ENCODE results near the gene ATP8B4.
"Not testable (repeated sequence)": the region's sequence is repeated elsewhere in the genome, so short reads cannot be mapped to it uniquely, and the experiment has no call there.

Gene ATP8B4

DNA sequence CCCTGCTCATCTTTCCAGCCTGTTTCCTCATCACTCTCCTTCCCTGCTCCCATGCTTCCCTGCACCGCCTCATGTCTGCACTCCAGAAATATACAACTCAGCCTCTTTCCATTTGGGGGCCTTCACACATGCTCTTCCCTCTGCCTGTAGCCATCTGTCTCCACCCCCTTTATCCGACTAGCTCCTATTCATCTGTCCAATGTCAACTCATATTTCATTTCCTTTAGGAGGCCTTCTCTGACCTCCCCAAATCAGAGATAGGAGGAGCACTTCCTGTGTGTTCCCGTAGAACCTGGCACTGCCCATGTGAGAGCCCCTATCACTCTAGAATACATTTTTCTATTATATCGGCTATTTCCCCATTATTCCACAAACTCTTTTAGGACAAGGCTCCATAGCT is 10.6 kb downstream of the ATP8B4 start:
- DNase-seq, result no peak

DNA sequence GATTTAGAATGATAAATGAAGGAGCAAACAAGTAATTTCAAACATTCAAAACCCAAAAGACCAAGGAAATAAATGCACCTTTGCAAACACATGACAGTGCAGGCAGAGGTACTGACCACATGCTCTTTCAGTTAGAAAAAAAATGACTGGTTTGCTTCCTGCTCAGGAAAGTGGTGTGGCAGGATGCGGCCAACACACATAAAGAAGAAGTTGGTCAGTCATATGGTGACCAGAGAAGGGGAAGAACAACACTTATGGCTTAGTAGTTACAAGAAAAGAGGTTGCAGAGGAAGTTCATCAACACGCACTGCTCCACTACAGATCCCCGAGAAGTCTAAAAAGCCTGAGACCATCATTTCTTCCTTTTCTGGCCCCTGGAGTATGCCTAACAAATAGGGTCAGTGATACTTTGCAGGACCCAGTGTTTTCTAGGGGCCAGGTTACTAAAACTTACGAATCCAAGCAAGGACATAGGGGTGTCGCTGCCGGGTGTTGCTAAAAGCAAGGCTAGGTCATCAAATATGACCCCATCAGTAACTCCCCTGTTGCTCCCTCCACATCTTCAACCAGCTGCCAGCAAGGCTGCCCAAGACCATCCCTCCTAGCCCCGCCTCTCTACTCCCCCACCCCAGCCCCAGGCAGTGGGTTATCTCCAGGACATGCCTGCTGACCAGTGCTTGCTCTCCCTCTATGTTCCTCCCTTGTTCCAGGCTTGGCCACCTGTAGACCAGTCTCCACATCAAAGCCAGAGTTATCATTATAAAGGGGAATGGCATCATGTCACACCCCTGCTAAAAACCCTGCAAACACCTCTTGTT is 11.2 kb downstream of the ATP8B4 start:
- DNase-seq, result peak; percentile 11

DNA sequence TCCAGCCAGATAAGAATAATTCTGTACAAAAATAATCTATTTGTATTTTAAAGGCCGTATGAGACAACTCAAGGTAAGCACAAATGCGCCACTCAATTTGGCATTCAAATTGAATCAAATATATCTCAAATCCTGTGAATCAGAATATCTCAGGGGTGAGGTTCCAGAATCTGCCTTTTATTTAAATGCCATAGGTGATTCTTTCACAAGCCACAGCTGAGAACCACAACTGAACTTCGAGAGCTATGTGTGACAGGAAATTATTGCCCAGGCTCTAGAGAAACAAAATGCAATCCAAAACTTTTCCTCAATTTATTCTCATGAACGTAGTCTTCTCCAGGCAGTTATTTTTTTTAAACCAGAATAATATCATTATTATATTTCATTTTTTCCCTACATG is 11.9 kb downstream of the ATP8B4 start:
- no peak for DNase-seq

DNA sequence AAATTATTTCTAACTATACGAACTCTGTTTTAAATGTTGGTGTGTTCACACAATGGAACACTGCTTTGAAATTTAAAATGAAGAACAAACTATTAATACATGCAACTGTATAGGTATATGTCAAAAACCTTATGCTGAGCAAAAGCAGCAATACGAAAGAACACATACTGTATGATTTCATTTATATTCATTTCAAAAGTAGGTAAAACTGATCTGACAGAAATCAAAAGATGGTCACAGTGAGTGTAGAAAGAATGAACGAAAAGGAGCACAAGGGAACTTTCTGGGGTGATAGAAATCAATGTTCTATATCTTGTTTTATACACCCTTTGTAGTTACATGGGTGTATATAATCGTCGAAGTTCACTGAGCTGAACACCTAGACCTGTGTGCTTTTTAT is 12.6 kb downstream of the ATP8B4 start:
- DNase-seq, result no peak

DNA sequence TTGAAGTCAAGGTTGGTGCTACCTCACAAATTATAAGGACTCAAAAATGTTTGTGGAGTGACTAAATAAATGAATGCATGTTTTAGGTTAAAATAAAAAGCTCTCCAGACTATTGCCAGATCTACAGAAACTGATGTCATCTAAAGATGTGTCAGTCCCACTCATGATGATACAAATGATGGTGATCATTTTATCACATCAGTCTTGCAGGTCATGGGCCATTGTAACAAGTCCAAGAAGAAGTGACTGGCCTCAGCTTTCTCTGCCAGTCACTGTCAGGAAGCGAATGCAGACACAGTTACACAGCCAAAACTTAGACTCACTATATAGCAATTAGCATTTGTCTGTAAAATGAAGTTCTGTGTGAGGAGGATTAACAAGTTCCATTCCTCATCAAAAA is 18.5 kb downstream of the ATP8B4 start:
- DNase-seq, result no peak

DNA sequence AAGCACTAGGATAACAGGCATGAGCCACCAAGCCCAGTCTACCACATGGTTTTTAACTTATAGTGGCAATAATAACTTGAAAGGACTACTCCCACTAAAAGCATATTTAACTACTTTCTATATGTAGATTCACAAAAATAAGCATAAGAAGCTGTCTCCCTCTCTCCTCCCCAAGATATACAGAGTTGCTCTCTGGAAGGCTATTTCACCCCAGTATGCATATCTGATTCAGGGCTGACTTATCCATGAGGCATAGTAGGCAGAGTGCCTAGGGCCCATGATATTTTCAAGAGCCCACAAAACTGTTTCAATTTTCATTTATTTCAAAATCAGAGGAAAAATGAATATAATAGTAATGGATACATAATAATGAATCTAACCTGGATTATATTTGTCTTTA is 20.5 kb downstream of the ATP8B4 start:
- no peak for DNase-seq

DNA sequence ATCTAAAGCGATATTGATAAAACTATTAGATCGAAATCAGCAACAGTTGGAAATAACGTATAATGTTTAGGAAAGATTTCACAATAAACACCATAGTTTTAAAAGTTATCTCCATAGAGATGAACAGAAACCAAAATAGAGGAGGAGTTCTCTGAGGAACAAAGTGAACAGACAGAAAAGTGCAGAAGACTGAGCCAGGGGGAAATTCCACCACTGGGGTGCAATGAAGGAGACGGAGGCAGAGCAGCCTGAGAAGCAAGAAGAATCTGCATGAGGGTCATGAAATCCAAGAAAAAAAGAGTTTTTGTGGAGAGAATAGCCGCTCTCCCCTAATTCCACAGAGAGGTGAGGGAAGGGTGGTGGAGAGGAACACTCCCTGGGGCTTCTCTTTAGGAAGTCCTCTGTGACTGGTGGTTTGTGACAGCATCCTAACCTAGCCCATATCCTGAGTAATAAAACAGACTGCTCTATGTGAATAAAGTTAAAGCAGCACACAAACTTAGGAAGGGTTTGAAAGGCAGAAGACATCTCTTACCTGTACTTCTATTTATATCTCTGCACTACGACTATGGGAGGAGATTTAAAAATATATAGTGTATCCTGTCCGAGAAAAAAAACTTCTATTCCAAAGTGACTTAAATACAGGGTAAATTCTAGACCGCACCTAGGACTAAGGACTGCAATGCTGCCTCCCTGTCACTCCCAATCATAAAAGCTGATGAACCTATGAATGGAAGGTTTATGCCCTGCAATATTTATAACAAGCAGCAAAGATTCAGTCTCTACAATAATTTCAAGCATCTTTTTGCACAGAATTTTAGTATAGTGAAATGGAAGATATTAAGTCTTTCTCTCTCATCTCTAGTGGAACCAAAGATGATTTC is 22.9 kb downstream of the ATP8B4 start:
- DNase-seq, result no peak

DNA sequence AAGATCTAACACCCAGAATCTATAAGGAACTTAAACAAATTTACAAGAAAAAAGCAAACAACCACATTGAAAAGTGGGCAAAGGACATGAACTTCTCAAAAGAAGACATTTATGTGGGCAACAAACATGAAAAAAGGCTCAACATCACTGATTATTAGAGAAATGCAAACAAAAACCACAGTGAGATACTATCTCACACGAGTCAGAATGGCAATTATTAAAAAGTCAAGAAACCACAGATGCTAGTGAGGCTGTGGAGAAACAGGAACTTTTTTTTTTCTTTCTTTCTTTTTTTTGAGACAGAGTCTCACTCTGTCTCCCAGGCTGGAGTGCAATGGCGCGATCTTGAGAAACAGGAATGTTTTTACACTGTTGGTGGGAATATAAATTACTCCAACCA is 29.6 kb downstream of the ATP8B4 start:
- not testable (repeated sequence) for DNase-seq

DNA sequence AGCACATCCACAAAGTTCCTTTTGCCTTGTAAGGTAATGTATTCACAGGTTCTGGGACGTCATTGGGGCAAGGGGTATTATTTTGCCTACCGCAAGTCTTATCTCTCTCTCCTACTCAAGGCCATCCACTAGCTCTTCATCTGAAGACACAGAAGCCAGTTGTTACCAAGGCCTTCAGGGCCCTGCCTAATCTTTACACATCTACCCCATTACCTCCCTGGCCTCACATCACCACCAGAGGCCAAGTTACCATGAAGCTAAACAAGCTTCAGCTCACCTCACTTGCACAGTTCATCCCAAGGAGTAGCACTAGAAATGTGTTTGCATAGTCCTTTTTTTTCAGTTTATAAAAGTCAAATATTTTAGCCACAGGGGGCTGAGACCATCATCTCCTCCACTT is 34.1 kb downstream of the ATP8B4 start:
- DNase-seq, result no peak

DNA sequence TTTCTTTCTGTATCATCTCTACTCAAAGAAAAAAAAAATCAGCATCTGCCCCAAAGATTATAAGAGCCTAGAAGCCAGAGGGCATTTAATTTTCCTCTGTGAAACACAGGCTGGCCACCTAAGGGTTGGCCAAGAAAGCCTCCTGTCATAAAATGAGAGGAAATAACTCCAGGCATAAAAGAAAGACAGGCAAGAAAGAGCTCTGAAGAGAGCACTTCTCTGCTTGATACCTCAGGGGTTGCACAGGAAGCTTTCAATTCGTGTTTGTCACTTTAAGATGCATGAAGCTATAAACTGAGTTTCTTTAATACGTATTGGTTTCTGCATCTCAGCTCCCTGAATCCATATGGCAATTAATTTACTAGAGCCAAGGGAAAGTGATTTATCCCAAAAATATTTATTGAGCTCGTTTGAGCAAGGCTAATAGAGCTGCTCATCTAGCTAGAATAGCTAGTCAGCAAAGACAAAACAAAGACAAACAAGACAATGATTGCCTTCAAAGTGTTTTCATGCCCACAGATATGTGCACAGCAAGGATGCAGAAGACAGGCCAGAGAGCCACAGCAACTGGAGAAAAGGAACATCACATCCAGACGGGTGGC is 35.5 kb downstream of the ATP8B4 start:
- DNase-seq, result no peak

DNA sequence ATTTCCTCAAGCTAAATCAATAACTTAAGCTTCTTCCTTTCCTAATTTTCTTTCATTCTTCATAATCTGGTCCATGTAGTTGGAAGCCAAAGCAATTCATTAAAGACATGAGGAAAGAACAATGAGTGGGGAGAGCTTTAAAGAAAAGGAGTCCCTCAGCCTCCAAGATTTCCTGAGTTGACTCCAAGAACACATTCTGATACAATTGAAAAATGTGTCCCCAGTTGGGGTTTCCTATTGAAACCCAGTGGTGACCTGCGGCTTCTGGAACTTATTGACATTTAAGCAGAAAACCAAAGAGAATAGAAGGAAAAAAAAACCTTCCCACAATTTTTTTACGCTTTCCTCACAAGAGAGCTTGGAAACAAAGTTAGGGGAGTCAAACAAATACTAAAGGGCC is 37.0 kb downstream of the ATP8B4 start:
- no peak for DNase-seq

DNA sequence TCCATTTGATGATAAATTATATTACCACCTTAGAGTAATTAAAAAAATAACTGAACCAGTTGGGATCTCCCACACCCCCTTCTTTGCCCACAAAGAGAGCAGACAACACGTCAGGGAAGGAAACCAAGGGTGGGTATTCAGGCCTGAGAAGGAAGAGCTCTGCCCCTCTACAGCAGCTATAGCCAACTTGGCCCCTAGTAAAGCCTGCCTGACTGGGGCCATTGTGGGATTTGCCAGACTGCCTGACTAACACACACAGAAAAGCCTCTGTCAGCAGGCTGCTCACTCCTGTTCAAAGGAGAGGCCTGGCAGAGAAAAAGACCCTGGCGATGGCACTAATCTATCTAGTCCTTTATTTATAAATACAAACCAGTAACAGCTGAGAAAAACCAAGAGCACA is 41.4 kb downstream of the ATP8B4 start:
- DNase-seq, result no peak

DNA sequence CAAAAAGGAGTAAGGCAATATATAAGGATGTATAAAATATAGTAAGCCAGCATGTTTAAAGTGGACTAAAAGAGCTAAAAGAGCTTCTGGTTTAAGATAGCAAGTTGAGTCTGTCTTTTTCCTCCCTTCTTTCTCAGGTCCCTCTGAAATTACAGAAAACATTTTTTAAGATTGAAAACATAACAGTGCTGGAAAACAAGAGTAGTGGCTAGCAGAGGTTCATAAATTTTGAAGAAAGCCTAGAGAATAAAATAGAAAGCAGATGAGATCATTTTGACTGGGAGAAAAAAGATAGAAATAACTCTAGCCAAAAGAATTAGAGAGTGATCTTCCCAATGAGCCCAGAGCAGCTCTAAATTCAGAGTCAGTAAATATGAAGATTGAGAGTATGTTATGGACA is 41.9 kb downstream of the ATP8B4 start:
- no peak for DNase-seq

DNA sequence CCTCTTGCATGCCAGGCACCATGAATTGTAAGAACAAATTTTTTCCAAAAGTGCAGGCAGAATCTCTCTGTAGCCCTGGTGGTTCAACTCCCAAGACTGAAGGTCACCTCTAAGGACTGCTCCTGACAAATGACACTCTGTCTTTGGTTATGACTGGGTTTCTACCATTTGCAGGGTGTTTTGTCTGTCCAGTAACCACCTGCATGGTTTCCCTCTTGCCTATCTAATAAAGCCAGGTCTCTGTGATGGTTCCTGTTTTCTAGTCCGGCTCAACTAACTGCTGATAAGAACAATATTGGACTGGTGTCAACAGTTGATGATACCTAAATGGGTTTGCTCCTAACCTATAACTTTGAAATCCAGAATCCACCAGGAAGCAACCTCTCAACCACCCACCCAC is 43.7 kb downstream of the ATP8B4 start:
- DNase-seq, result no peak

DNA sequence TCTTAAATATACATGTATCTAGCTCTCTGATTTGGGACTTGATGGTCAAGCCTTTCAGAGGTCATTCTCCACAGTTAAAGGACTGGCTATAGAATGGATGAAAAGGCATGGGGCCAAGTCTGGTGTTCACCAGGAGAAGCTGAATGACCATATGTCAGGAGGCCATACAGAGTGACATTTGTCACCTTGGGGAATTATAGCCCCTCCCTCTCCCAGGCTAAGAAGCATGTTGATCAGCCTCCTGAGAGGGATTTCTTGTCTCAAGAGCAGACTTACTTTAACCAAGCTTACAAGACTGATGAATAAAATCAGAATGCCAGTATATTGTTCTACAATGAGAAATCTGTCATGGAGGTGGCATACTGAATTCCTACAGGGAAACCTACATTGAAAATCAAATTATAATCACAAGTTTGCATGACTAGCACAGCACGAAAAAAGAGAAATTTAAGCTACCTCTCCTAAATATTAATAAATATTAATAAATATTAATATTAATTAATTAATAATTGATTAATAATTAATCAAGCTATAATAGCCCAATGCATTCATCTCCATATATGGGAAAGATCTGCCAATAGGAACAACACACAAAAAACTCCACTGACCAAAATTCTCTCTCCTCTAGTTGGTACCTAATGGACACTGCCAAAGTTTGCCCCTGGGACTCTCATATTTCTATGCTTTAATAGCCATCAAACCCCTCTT is 47.3 kb downstream of the ATP8B4 start:
- no peak for DNase-seq

DNA sequence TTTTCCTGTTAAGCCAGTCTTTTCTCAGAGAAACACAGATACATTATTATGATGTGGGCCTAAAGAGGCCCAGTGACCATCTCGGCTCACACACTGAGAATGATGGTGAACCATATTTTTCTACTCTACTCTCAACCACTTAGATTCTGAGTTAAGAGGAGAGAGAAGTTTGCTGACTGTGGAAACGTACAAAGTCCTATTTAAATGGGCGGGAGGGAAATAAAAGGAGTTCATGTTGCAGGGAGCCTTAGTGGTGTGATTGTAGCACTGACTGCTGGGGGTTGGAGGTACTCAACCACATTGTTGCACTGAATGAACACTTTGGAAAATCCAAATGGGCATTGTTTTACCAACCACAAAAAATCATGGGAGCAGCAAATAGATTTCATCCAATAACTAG is 51.0 kb downstream of the ATP8B4 start:
- no peak for DNase-seq

DNA sequence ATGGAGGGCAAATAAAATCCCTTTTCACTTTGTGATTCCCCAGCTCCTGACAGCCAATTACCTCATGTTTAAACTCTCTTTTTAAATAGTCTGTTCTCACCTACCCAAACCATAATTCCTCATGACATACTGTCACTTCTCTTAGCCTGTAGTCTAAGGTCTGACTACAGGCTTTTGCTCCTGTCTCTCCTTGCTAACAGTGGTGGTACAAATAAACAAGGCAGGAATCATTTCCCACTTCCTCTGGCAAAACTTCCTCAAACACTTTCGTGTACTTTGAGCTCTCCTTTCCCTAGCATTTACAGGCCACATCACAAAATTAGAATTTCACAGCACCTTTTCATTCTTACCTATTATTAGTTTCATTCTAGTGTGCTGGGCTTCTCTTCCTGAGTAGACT is 51.8 kb downstream of the ATP8B4 start:
- no peak for DNase-seq

DNA sequence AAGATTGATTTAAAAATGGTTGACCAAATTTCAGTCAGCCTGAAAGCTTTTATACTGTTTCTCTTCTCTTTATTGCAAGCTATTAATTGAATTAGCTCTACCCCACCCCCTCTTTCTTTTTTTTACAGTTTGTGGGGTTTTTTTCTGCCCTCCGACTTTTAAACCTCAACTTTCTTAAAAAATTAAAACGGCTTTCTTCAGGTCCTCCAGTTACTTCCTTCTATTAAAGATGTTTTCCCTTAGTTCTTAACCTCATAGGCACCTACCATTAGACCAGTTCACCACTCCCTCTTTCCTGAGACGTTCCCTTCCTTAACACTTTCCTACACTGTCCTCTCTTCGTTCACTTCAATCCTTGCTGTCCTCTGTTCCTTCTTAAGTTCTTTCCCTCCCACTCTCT is 52.4 kb downstream of the ATP8B4 start:
- no peak for DNase-seq

DNA sequence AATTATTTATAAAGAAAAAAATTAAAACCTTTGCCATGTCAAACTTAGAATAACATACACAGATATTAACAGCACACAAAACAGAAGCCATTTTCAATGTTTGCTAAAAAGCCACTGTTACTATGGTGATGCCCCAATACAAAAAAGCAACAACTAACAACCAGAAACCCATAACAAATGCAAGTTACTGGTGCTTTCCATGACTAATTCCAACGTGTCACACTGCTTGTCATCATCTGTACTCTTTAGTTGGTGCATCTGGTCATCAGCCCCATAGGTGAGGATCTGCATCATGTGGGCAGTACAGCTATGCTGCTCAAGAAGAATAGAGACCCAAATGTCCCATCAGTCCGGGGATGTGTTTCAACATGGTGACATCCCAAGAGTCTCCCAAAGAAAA is 52.8 kb downstream of the ATP8B4 start:
- DNase-seq, result peak; percentile 15

DNA sequence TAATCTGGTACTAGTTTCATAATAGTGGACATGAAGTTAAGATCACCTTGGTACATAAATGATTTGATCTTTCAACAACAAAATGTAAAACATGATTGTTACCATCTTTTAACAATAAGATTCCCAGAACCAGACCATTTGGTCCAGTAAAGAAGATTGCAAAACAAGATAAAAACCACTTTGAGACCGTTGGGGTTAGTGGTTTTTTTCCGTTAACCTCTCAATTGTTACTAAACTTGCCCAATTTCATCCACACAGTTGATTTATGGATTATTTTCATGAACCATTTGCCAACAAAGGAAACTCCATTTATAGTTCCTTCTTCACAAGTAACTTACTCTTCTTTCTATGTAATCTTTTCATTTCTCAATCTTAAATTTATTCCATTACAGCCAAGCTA is 53.8 kb downstream of the ATP8B4 start:
- DNase-seq, result no peak

DNA sequence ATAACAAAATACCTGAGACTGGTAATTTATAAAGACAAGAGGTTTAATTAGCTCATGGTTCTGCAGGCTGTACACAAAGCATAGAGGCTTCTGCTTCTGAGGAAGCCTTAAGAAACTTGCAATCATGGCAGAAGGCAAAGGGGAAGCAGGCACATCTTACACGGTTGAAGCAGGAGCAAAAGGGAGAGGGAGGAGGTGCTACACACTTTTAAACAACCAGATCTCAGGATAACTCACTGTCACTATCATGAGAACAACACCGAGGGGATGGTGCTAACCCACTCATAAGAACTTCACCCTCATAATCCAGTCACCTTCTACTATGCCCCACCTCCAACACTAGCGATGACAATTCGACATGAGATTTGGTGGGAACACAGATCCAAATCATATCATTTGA is 54.4 kb downstream of the ATP8B4 start:
- no peak for DNase-seq

DNA sequence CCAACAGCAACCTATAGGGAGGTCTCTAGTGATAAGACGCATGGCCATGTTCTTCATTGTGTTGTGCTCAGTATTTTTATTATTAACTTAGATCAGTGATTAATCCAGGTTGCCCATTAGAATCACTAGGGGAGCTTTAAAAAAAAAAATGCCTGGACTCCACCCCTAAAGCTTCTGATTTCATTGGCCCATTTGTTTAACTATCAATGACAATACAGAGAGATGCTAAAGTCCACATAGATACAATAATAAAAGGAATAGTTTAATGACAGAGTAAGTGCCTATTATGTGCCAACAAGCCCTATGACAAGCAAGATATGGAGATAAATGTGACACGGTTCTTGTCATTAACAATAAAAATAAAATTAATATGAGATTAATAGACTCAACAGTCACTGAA is 55.8 kb downstream of the ATP8B4 start:
- no peak for DNase-seq

DNA sequence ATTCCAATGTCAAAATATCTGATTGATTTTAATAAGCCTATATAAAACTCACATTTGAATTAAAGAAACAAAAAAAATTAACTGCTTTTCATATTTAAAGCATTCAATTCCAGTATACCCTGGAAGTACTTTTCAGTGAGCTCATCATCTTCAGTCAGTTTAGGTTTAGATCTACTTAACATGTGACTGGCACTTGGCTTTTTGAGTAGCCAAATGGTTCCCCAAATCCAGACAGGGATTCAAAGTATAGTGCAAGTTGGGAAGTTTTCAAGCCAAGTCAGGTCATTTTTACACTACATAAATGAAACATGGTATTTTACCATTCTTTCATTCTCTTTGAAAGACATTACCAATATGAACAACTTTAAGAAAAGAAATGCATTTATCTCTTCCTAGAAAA is 57.5 kb downstream of the ATP8B4 start:
- no peak for DNase-seq
